ENCODE results near the gene RABEP2.

RABEP2 gene

DNA sequence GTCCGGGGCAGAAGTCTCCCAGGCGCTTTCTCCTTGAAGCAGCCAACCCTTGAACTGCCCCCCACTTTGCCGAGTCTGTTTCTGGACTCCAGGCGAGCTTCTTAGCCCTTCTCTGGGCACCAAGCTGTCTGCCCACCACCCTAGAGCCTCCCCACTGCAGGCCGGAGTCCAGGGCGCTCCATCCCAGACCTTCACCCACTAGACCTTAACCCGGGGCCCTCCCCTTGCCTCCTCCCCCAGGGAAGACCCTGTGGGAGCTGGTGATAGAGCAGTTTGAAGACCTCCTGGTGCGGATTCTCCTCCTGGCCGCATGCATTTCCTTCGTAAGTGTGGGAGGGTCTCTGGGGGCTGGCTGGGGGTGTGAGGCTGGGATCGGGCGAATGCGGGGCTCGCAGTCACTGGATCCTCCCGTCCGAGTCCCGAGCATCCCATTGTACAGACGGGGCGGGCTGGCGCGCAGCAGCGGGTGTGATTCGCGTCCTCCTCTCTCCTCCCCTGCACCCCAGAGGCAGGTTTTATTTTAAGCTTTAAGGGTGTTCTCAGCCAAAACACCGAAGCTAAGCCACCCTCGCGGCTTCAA is 45.7 kb downstream of the RABEP2 start:
- no peaks in the 10 kb centered on the region for H3K9me3 ChIP-seq (ENCODE audit: control insufficient read depth, insufficient read depth, low read length)
- peaks cover 2% of the 10 kb centered on the region; the same call in 1 of the 2 replicates for H3K36me3 ChIP-seq (ENCODE audit: control insufficient read depth, insufficient read depth, low read length)
- peak overlapping the region; percentile 82 for H3K9ac ChIP-seq (ENCODE audit: low read depth, low read length)
- peaks cover 23% of the 10 kb centered on the region for H3K4me1 ChIP-seq (ENCODE audit: control insufficient read depth, insufficient read depth, low read length)
- H3K27ac ChIP-seq (ENCODE audit: low read depth, low read length): peak overlapping the region; percentile 86
- H3K27me3 ChIP-seq (ENCODE audit: control insufficient read depth, insufficient read depth, low read length): peaks cover 7% of the 10 kb centered on the region
- H3K4me3 ChIP-seq (ENCODE audit: low read depth, low read length): peak overlapping the region; percentile 93

GRCh38 chr16:28878083-28878926 is 46.7 kb downstream of the RABEP2 start, which contains the start of gene ATP2A1:
ATP2A1 (plus strand) TSS chr16:28878488; CDS start chr16:28878672, 184 bp downstream.
- H3K9ac ChIP-seq (ENCODE audit: low read depth, low read length): peak within 1 kb of the TSS; percentile 82
- H3K27me3 ChIP-seq (ENCODE audit: control insufficient read depth, insufficient read depth, low read length): peaks cover 7% of the 10 kb centered on the region
- peaks cover 9% of the 10 kb centered on the region for H3K36me3 ChIP-seq (ENCODE audit: control insufficient read depth, insufficient read depth, low read length)
- H3K4me3 ChIP-seq (ENCODE audit: low read depth, low read length): peak within 1 kb of the TSS; percentile 93
- no peaks in the 10 kb centered on the region for H3K9me3 ChIP-seq (ENCODE audit: control insufficient read depth, insufficient read depth, low read length)
- H3K27ac ChIP-seq (ENCODE audit: low read depth, low read length): peak within 1 kb of the TSS; percentile 86
- peaks cover 17% of the 10 kb centered on the region for H3K4me1 ChIP-seq (ENCODE audit: control insufficient read depth, insufficient read depth, low read length)

DNA sequence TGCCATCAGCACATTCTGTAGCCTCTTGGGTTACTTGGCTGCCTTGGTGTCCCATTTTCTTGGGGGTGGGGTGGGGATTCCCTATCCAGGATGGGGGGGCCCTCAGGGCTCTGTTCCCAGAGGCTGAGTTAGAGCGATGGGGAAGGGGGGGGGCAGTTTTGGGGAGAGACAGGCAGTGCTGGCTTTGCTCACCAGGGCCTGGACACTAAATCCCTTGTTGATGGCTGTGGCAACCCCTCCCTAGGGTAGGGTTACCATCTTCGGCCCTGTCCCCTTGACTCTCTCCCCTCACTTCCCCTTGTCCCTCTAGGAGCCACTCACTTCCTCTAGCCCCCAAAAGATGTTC is 47.4 kb downstream of the RABEP2 start:
- Histone ChIP-seq H3K4me1 (ENCODE audit: control insufficient read depth, insufficient read depth, low read length) (peaks cover 12% of the 10 kb centered on the region; the same call in 1 of the 2 replicates), H3K4me3 (ENCODE audit: low read depth, low read length) (no peak overlapping the region), H3K9me3 (ENCODE audit: control insufficient read depth, insufficient read depth, low read length) (no peaks in the 10 kb centered on the region), H3K27ac (ENCODE audit: low read depth, low read length) (no peak overlapping the region), H3K9ac (ENCODE audit: low read depth, low read length) (no peak overlapping the region), H3K36me3 (ENCODE audit: control insufficient read depth, insufficient read depth, low read length) (peaks cover 13% of the 10 kb centered on the region), H3K27me3 (ENCODE audit: control insufficient read depth, insufficient read depth, low read length) (peaks cover 7% of the 10 kb centered on the region)

- Histone ChIP-seq H3K27me3 (ENCODE audit: control insufficient read depth, insufficient read depth, low read length) (peaks cover 7% of the 10 kb centered on the region), H3K9ac (ENCODE audit: low read depth, low read length) (no peak overlapping the region), H3K9me3 (ENCODE audit: control insufficient read depth, insufficient read depth, low read length) (no peaks in the 10 kb centered on the region), H3K27ac (ENCODE audit: low read depth, low read length) (peak overlapping the region; percentile 21), H3K4me3 (ENCODE audit: low read depth, low read length) (no peak overlapping the region), H3K36me3 (ENCODE audit: control insufficient read depth, insufficient read depth, low read length) (peaks cover 16% of the 10 kb centered on the region), H3K4me1 (ENCODE audit: control insufficient read depth, insufficient read depth, low read length) (peaks cover 12% of the 10 kb centered on the region; the same call in 1 of the 2 replicates)
Measured at GRCh38 chr16:28876973-28877654, 47.9 kb downstream of the RABEP2 start.

DNA sequence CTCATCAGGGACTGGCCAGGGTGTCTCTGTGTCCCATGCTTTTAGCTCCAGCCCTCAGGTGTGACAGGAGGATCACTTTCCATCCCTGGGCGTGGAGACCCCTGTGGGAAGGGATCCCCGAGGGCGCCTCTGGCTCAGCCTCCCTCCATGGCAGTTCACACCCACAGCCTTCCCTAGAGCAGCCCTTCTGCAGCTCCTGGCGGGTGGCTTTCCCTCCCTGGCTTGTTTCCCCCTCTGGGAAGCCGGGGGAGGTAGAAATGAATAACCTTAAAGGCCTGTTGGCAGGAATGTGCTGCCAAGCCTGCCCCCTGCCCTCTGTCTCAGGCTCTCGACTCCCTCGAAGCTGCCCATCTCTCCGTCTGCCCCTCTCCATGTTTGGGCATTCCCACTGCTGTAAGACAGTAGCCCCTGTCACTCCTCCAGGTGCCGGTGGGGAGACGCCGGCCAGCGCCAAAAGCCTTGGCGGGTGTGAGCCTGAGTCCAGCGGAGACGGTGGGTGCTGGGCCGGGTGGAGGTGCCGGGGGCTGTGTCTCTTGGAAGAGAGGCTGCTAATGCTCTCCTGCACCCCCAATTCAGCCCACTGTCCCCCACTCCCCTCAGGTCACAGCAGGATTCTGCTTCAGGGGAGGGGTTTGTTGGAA is 48.9 kb downstream of the RABEP2 start:
- H3K27me3 ChIP-seq (ENCODE audit: control insufficient read depth, insufficient read depth, low read length): peaks cover 5% of the 10 kb centered on the region
- no peak overlapping the region for H3K9ac ChIP-seq (ENCODE audit: low read depth, low read length)
- H3K36me3 ChIP-seq (ENCODE audit: control insufficient read depth, insufficient read depth, low read length): peaks cover 26% of the 10 kb centered on the region
- no peak overlapping the region for H3K4me3 ChIP-seq (ENCODE audit: low read depth, low read length)
- H3K27ac ChIP-seq (ENCODE audit: low read depth, low read length): peak overlapping the region; percentile 21
- no peaks in the 10 kb centered on the region for H3K9me3 ChIP-seq (ENCODE audit: control insufficient read depth, insufficient read depth, low read length)
- H3K4me1 ChIP-seq (ENCODE audit: control insufficient read depth, insufficient read depth, low read length): peaks cover 12% of the 10 kb centered on the region; the same call in 1 of the 2 replicates

GRCh38 chr16:28875134-28876018 is 49.7 kb downstream of the RABEP2 start:
- Histone ChIP-seq H3K9me3 (ENCODE audit: control insufficient read depth, insufficient read depth, low read length) (no peaks in the 10 kb centered on the region), H3K27me3 (ENCODE audit: control insufficient read depth, insufficient read depth, low read length) (no peaks in the 10 kb centered on the region), H3K4me1 (ENCODE audit: control insufficient read depth, insufficient read depth, low read length) (peaks cover 6% of the 10 kb centered on the region; the same call in 1 of the 2 replicates), H3K9ac (ENCODE audit: low read depth, low read length) (no peak overlapping the region), H3K36me3 (ENCODE audit: control insufficient read depth, insufficient read depth, low read length) (peaks cover 33% of the 10 kb centered on the region), H3K4me3 (ENCODE audit: low read depth, low read length) (no peak overlapping the region), H3K27ac (ENCODE audit: low read depth, low read length) (peak overlapping the region; percentile 21)

DNA sequence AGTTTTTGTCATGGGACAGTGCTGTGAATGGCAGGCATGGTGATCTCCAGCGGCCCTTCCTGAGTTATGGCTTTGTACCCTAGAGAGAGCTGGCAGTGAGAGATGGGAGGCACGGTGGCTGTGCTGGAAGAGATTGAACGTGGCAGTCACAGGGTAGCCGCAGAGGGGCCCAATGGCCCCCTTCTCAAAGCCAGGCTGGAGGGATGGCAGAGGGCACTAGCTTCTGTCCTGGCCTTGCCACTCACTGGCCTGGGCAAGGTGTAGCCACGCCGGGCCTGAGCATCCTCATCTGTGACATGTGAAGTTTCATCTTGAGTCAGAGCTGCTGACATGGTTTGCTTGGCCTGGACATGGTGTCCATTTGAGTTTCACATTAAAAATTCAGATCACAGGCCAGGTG is 50.6 kb downstream of the RABEP2 start:
- Histone ChIP-seq H3K27ac (ENCODE audit: low read depth, low read length) (no peak overlapping the region), H3K4me1 (ENCODE audit: control insufficient read depth, insufficient read depth, low read length) (peaks cover 6% of the 10 kb centered on the region; the same call in 1 of the 2 replicates), H3K9me3 (ENCODE audit: control insufficient read depth, insufficient read depth, low read length) (no peaks in the 10 kb centered on the region)

DNA sequence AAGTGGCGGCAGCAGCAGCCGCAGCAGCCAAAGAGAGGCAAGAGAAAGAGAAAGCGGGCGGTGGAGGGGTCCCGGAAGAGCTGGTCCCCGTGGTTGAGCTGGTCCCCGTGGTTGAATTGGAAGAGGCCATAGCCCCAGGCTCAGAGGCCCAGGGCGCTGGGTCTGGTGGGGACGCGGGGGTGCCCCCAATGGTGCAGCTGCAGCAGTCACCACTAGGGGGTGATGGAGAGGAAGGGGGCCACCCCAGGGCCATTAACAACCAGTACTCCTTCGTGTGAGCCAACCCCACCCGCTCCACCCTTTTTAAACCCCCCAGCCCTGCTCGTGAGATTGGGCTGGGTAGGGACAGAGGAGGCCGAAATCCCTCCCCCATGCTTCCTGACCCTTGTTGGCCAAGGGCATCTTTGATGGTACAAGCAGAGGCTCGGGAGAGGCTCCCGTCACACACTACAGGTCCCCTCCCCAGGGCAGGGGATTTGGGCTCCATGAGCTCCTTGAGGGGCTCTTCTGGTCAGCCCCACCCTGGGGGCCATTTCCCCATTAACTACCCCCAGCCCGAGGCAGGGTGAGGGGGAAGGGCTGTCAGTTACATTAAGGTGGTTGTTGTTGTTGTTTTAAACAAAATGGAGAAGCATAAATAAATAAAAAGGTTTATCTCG is 51.4 kb downstream of the RABEP2 start:
- H3K27me3 ChIP-seq (ENCODE audit: control insufficient read depth, insufficient read depth, low read length): no peaks in the 10 kb centered on the region
- H3K36me3 ChIP-seq (ENCODE audit: control insufficient read depth, insufficient read depth, low read length): peaks cover 50% of the 10 kb centered on the region
- H3K9ac ChIP-seq (ENCODE audit: low read depth, low read length): no peak overlapping the region
- no peak overlapping the region for H3K27ac ChIP-seq (ENCODE audit: low read depth, low read length)
- H3K4me3 ChIP-seq (ENCODE audit: low read depth, low read length): no peak overlapping the region
- H3K4me1 ChIP-seq (ENCODE audit: control insufficient read depth, insufficient read depth, low read length): peaks cover 6% of the 10 kb centered on the region; the same call in 1 of the 2 replicates
- no peaks in the 10 kb centered on the region for H3K9me3 ChIP-seq (ENCODE audit: control insufficient read depth, insufficient read depth, low read length)

More for the DNA sequence above, 50.6 kb downstream of the RABEP2 start:
- Histone ChIP-seq H3K27me3 (ENCODE audit: control insufficient read depth, insufficient read depth, low read length) (no peaks in the 10 kb centered on the region), H3K36me3 (ENCODE audit: control insufficient read depth, insufficient read depth, low read length) (peaks cover 43% of the 10 kb centered on the region), H3K4me3 (ENCODE audit: low read depth, low read length) (no peak overlapping the region), H3K9ac (ENCODE audit: low read depth, low read length) (no peak overlapping the region)

DNA sequence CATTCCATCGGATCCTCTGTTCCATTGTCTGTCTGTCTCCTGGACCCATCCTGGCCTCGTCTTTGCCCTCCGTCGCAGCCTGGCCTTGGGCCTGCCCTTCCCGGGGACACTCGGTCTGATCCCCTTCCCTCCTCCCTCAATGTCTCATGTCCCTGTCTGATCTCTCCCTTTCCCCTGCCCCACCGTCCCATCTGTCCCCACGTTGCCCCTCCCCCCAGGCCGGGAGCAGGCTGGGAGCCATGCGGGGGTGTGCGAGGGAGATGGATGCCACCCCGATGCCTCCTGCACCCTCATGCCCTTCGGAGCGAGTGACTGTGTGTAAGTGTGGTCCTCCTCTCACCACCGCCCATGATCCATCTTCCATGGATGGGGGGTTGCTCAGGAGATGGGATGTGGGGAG is 52.1 kb downstream of the RABEP2 start:
- Histone ChIP-seq H3K27ac (ENCODE audit: low read depth, low read length) (no peak overlapping the region), H3K9ac (ENCODE audit: low read depth, low read length) (no peak overlapping the region), H3K27me3 (ENCODE audit: control insufficient read depth, insufficient read depth, low read length) (no peaks in the 10 kb centered on the region), H3K36me3 (ENCODE audit: control insufficient read depth, insufficient read depth, low read length) (peaks cover 56% of the 10 kb centered on the region), H3K4me1 (ENCODE audit: control insufficient read depth, insufficient read depth, low read length) (peaks cover 6% of the 10 kb centered on the region; the same call in 1 of the 2 replicates), H3K4me3 (ENCODE audit: low read depth, low read length) (no peak overlapping the region), H3K9me3 (ENCODE audit: control insufficient read depth, insufficient read depth, low read length) (no peaks in the 10 kb centered on the region)

Data from HUES48 (cell line).